Hepatocyte (in vitro differentiated cells): ENCODE data around the gene TBCD. TPM values are rescaled to one million over a fixed set of nuclear protein-coding genes. Genes with fewer than 3 reads are reported as not detected.

ENCODE experiments used
- DNase-seq: peaks from one replicate; pipeline ENCODE4 v3.0.0-alpha.2; 2016; ENCODE audit warnings: low spot score
- H2AFZ ChIP-seq: fragments of 200-600 bp; sonication (generic); 2 replicates; pipeline ENCODE4 v1.6.0; 2016; ENCODE audit warnings: antibody characterized with exemption, mild to moderate bottlenecking
- H3K27ac ChIP-seq: fragments of 200-600 bp; sonication (generic); 2 replicates; pipeline ENCODE4 v1.5.1; 2016; ENCODE audit warnings: mild to moderate bottlenecking
- H3K27me3 ChIP-seq: fragments of 200-600 bp; sonication (generic); 2 replicates; pipeline ENCODE4 v1.6.1; 2016
- H3K36me3 ChIP-seq: fragments of 200-600 bp; sonication (generic); replicated peaks from 2 replicates; pipeline ENCODE4 v1.5.1; 2016; ENCODE audit warnings: low read depth; ENCODE audit not compliant: insufficient read depth
- H3K4me1 ChIP-seq: fragments of 200-600 bp; sonication (generic); 2 replicates; pipeline ENCODE4 v1.5.1; 2016; ENCODE audit warnings: mild to moderate bottlenecking, moderate library complexity; ENCODE audit not compliant: insufficient read depth
- H3K4me2 ChIP-seq: fragments of 200-600 bp; sonication (generic); 2 replicates; pipeline ENCODE4 v1.6.0; 2016
- H3K4me3 ChIP-seq: fragments of 200-600 bp; sonication (generic); 2 replicates; pipeline ENCODE4 v1.5.1; 2016; ENCODE audit warnings: mild to moderate bottlenecking
- H3K79me2 ChIP-seq: fragments of 200-600 bp; sonication (generic); 2 replicates; pipeline ENCODE4 v1.6.0; 2017; ENCODE audit warnings: mild to moderate bottlenecking
- H3K9me2 ChIP-seq: fragments of 200-600 bp; sonication (generic); replicated peaks from 2 replicates; pipeline ENCODE4 v1.6.0; 2017; ENCODE audit warnings: mild to moderate bottlenecking; ENCODE audit not compliant: insufficient read depth
- H3K9me3 ChIP-seq: fragments of 200-600 bp; sonication (generic); 2 replicates; pipeline ENCODE4 v1.5.1; 2016; ENCODE audit warnings: low read depth, mild to moderate bottlenecking
- H4K20me1 ChIP-seq: fragments of 200-600 bp; sonication (generic); 2 replicates; pipeline ENCODE4 v1.6.0; 2016; ENCODE audit warnings: mild to moderate bottlenecking; ENCODE audit not compliant: insufficient read depth, poor library complexity, severe bottlenecking
- EZH2 ChIP-seq: fragments of 200-600 bp; sonication (generic); IDR thresholded peaks from 2 replicates; pipeline ENCODE4 v1.6.1; 2016; ENCODE audit warnings: antibody characterized with exemption, mild to moderate bottlenecking, borderline replicate concordance
- EZH2phosphoT487 ChIP-seq: fragments of 200-600 bp; sonication (generic); IDR thresholded peaks from one replicate; pipeline ENCODE4 v1.6.1; 2018; ENCODE audit warnings: antibody characterized with exemption, mild to moderate bottlenecking, low read depth, moderate library complexity; ENCODE audit not compliant: unreplicated experiment, severe bottlenecking
- WGBS: methylation state at CpG from one replicate; pipeline ENCODE4 v1.1.6; 2016; ENCODE audit warnings: low lambda C conversion rate; ENCODE audit errors: missing lambda C conversion rate; 5-methylcytosine and 5-hydroxymethylcytosine counted together
- polyA plus RNA-seq: library from polyadenylated mRNA; unstranded; fragments of >200 nt; fragmentation: Nextera tagmentation; extraction: Ambion mirVana; gene quantifications from 2 replicates; pipeline ENCODE4 v1.2.1, GENCODE V29; 2016
- total RNA-seq: library from RNA; depleted of rRNA; stranded (reverse); fragments of >200 nt; gene quantifications from 2 replicates; pipeline ENCODE4 v1.2.3, GENCODE V29; 2014
- TF ChIP-seq, protein P1 (sequence below): fragments of 200-600 bp; sonication (generic); IDR thresholded peaks from 2 replicates; pipeline ENCODE4 v1.5.1; 2016; ENCODE audit warnings: antibody characterized with exemption, mild to moderate bottlenecking; ENCODE audit not compliant: poor library complexity

The TBCD gene
- total and polyA plus RNA-seq, 2 experiments from 2014 or later: 24.5 to 41.5 TPM

DNA sequence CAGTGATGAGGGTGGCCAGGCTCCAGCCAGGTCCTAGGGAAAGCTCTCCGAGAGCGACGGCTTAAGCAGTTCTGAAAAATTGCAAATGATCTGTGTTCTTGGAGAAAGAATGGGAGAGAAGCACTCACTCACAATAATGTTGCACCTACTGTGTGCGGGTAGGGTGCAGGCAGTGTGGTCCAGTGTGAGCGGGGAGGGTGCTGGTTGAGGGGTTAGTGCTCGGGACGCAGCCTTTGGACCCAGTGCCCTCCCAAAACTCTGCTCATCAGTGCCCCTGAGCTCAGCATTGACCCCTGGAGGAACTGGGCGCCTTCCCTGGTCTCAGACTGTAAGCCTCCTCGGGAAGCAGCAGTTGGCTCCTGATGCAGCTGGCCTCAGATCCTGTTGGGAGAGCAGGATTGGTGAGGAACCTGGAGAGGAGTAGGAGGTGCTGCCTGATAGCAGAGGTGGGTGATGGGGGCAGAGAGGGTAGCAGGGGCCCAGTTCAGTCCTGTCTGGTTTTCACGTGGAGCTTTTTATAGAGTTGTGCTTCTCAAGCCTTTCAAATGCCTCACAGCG lies 111.6 kb downstream of the TBCD start:
- Histone ChIP-seq H3K9me2 (no peaks in the 10 kb centered on the region), H3K27ac (no peak overlapping the region), H4K20me1 (no peaks in the 10 kb centered on the region), H3K4me2 (no peak overlapping the region), H3K27me3 (no peaks in the 10 kb centered on the region), H2AFZ (no peak overlapping the region), H3K9me3 (no peaks in the 10 kb centered on the region), H3K4me1 (peaks cover 49% of the 10 kb centered on the region), H3K4me3 (no peak overlapping the region), H3K36me3 (no peaks in the 10 kb centered on the region), H3K79me2 (no peaks in the 10 kb centered on the region)
- no peak for DNase-seq
- TF ChIP-seq EZH2phosphoT487 (no peak), EZH2 (no peak)
- TF ChIP-seq, protein P1, sequence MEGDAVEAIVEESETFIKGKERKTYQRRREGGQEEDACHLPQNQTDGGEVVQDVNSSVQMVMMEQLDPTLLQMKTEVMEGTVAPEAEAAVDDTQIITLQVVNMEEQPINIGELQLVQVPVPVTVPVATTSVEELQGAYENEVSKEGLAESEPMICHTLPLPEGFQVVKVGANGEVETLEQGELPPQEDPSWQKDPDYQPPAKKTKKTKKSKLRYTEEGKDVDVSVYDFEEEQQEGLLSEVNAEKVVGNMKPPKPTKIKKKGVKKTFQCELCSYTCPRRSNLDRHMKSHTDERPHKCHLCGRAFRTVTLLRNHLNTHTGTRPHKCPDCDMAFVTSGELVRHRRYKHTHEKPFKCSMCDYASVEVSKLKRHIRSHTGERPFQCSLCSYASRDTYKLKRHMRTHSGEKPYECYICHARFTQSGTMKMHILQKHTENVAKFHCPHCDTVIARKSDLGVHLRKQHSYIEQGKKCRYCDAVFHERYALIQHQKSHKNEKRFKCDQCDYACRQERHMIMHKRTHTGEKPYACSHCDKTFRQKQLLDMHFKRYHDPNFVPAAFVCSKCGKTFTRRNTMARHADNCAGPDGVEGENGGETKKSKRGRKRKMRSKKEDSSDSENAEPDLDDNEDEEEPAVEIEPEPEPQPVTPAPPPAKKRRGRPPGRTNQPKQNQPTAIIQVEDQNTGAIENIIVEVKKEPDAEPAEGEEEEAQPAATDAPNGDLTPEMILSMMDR: no peak
- WGBS: 79% methylated on average over 11 of the region's 11 CpGs

DNA sequence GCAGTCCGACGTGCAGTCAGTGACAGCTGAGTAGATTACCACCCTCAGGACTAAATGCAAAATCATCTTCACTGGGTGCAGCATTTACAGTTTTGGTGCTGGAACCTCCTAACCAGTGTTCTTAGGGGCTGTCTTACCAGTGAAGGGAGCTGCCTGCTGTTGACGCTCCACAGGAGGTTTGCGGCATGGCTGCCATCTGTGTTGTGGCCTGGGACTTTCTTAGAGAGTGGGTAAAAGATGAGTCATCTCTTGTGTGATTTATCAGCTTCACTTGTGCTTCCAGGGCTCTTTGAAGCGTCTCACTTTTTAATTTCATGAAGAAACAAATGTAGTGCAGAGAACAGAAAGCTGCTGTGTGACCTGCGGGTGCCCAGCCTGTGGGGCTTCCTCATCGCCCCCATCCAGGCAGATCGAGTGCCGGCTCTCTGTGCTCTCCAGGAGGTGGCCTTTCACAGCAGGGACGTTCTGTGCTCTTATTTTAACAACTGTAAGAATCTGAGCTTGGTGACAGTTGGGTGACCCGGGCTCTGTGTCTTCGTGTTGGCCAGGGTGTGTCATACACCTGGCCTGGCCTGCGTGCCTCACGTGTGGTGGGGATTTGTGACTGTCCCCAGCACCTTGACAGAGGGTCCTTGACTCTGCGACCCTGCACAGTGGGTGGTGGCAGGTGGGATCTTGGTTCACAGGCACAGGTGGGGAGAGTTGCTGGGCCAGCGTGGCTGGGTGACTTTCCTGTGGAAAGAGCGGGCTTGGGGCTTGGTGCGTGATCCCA lies 112.3 kb downstream of the TBCD start:
- peaks cover under 1% of the 10 kb centered on the region for H3K79me2 ChIP-seq
- WGBS: 71% methylated on average over 18 of the region's 18 CpGs

DNA sequence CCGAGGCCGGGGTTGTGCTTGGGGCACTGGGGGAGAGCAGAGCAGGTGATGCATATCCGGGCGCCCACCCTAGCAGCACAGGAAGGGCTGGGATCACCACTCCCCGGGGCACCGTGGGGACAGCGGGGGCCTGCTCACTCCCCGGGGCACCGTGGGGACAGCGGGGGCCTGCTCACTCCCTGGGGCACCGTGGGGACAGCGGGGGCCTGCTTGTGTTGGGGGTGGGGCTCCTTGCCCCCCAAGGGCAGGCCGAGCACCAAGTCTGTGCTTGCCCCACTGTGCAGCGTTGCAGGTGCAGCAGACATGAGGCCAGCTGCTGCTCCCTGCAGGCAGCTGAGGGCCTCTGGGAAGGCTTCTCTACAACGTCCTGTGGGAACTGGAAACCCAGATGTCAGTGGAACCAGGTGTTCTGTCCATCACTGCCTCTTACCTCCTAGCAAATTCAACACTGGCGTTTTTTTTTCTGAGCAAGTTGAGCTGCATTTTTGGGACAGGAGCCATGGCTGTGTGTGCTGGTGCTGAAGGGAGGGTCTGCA lies 112.9 kb downstream of the TBCD start:
- Histone ChIP-seq H3K79me2 (peaks cover 4% of the 10 kb centered on the region), H2AFZ (no peak overlapping the region), H4K20me1 (no peaks in the 10 kb centered on the region), H3K27me3 (no peaks in the 10 kb centered on the region), H3K36me3 (no peaks in the 10 kb centered on the region), H3K9me3 (no peaks in the 10 kb centered on the region), H3K4me2 (no peak overlapping the region), H3K4me1 (peaks cover 44% of the 10 kb centered on the region), H3K27ac (no peak overlapping the region), H3K4me3 (no peak overlapping the region), H3K9me2 (no peaks in the 10 kb centered on the region)
- whole genome bisulfite sequencing: 94% methylated on average over 11 of the region's 16 CpGs
- DNase-seq: no peak
- TF ChIP-seq, protein P1: no peak
- TF ChIP-seq EZH2phosphoT487 (no peak), EZH2 (no peak)

More for the DNA sequence above, 112.3 kb downstream of the TBCD start:
- TF ChIP-seq EZH2 (no peak), EZH2phosphoT487 (no peak)
- TF ChIP-seq, protein P1: no peak
- Histone ChIP-seq H4K20me1 (no peaks in the 10 kb centered on the region), H3K9me2 (no peaks in the 10 kb centered on the region), H3K4me1 (peaks cover 49% of the 10 kb centered on the region), H3K27ac (peak overlapping the region; percentile 59), H3K9me3 (no peaks in the 10 kb centered on the region), H3K4me2 (no peak overlapping the region), H3K36me3 (no peaks in the 10 kb centered on the region), H3K4me3 (no peak overlapping the region), H2AFZ (no peak overlapping the region), H3K27me3 (no peaks in the 10 kb centered on the region)
- DNase-seq: peak; percentile 54
